CD4-positive, alpha-beta T cell treated with Interleukin-12 subunit alpha and Interleukin-12 subunit beta, for 1 hour (primary cell): ENCODE data around the gene KAT6B.

Source experiments
- DNase-seq: peaks from one replicate; pipeline ENCODE4 v3.0.0-alpha.2; 2020

KAT6B gene

DNA sequence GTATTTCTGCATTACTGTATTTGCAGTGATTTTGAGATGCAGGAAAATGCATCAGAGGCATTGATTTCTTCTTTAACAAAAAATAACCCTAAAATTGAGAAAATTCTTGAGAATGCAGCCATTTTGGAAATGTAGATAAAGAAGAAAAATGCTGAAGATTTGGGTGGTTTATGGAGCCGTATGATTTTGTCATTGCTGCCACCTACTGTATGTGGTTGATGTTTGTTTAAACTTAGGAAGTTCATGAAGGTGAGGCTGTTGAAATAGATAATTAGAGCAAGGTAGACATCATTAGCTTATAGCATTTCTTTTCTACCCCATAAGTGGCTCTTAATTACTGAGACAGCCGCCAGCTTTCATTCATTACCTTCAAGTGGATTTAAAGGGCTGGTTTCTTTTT lies 193.0 kb downstream of the KAT6B start:
- DNase-seq: peak; percentile 41

DNA sequence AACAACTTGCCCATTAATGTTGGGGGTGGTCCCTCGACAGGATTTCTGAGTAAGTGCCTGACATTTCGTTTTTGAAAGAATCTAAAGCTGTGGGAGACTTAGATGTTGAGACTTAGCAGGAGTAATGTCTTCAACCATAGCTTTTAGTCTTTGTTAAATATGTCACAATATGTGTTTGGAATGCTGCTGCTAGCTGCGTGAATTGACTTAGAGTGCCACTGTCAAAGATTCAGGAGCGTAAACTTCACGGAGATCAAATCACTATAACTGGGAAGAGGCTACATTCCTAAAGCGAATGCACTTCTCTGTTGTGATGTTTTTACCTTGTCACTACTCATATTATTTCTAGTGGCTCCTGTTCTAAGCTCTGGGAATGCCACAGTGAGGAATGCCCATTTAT lies 193.8 kb downstream of the KAT6B start:
- DNase-seq: no peak

DNA sequence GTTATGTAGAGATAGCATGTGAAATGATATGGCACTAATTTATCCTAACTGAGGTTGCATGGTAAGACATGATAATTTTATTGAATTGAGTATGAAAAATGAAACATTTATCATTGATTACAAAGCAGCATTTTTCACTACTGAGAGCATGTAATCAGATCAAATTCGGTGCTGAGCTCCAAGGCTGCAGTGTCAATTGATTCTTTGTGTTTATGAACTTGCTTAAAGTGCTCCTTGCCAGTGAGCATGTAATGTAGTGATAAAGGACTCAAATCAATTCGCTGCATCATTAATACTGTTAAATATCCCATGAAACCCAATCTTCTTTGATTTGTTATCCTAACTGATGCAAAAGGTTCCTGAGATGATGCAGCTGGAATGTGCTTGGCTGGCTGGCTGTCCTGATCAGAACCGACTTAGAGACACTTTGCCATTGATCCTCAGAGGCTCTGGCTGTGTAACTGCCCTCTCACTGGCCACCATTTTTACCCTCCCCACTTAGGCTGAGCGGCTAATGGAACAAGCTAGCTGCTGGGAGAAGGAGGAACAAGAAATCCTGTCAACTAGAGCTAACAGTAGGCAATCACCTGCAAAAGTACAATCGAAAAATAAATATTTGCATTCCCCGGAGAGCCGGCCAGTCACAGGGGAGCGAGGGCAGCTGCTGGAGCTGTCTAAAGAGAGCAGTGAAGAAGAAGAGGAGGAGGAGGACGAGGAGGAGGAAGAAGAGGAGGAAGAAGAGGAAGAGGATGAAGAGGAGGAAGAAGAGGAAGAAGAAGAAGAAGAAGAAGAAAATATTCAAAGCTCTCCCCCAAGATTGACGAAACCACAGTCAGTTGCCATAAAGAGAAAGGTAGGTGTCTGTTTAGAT lies 195.2 kb downstream of the KAT6B start:
- no peak for DNase-seq

DNA sequence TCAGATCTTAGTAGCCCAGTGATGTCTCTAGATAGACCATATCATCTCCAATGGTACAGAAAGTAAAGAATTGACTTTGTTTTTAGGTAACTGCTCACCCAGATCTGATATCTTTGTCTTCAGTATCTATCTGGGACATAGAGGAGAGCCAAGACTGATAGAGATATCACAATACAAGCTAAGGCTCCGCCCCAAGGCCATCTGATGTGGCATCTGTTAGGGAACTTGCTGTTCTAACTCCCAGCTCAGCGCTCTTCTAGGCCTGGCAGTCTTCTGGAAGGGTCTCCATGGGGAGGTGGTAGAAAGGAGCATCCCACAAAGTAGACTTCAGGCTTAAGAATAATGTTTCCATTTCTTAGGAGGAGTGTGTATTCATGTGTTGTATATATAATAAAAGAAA lies 196.7 kb downstream of the KAT6B start:
- no peak for DNase-seq

DNA sequence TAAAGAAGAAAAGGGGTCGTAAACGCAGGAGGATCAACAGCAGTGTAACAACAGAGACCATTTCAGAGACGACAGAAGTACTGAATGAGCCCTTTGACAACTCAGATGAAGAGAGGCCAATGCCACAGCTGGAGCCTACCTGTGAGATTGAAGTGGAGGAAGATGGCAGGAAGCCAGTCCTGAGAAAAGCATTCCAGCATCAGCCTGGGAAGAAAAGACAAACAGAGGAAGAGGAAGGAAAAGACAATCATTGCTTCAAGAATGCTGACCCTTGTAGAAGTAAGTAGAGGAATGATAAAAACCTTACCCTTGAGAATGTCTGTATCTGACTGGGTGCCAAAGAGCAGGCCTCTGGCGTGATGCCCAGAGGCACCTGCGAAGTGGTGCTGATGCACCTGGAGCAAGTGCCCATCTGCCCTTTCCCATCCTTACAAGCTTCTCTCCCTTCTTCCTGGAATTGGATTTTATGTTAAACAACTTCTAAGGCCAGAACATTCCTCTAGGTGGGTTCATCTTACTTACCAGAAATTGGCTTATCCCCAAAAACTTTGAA lies 198.6 kb downstream of the KAT6B start:
- no peak for DNase-seq

DNA sequence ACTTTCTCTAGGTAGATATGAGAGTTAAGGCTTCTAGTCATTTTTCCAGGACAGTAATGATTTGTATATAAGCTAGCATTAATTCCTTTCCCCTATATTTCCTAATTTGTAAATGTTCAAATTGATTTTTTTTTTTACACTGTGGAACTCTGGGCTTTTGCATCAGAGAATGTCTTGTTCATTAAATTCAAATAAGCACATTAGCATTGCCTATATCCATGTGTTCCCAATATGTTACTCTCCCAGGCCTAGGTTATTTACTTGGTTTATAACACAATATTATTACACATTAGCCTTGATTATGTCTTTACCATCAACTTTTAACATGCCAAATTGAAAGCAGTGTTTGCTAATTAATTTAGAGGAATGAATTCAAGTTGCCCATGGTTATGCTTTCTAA lies 201.6 kb downstream of the KAT6B start:
- DNase-seq: no peak

DNA sequence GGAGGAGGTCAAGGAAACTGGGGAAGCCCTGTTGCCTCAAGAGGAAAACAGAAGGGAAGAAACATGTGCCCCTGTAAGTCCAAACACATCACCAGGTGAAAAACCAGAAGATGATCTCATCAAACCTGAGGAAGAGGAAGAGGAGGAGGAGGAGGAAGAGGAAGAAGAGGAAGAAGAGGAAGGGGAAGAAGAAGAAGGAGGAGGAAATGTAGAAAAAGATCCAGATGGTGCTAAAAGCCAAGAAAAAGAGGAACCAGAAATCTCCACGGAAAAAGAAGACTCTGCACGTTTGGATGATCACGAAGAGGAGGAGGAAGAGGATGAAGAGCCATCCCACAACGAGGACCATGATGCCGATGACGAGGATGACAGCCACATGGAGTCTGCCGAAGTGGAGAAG lies 202.3 kb downstream of the KAT6B start:
- DNase-seq: no peak

DNA sequence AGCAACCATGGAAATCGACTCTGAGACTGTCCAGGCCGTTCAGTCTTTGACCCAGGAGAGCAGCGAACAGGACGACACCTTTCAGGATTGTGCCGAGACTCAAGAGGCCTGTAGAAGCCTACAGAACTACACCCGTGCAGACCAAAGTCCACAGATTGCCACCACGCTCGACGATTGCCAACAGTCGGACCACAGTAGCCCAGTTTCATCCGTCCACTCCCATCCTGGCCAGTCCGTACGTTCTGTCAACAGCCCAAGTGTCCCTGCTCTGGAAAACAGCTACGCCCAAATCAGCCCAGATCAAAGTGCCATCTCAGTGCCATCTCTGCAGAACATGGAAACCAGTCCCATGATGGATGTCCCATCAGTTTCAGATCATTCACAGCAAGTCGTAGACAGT lies 203.0 kb downstream of the KAT6B start:
- no peak for DNase-seq

DNA sequence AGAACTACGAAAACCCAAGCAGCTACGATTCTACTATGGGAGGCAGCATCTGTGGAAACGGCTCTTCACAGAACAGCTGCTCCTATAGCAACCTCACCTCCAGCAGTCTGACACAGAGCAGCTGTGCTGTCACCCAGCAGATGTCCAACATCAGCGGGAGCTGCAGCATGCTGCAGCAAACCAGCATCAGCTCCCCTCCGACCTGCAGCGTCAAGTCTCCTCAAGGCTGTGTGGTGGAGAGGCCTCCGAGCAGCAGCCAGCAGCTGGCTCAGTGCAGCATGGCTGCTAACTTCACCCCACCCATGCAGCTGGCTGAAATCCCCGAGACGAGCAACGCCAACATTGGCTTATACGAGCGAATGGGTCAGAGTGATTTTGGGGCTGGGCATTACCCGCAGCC lies 203.5 kb downstream of the KAT6B start:
- DNase-seq: no peak

DNA sequence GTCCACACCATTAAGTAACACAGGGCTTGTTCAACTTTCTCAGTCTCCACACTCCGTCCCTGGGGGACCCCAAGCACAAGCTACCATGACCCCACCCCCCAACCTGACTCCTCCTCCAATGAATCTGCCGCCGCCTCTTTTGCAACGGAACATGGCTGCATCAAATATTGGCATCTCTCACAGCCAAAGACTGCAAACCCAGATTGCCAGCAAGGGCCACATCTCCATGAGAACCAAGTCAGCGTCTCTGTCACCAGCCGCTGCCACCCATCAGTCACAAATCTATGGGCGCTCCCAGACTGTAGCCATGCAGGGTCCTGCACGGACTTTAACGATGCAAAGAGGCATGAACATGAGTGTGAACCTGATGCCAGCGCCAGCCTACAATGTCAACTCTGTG lies 204.0 kb downstream of the KAT6B start:
- no peak for DNase-seq

DNA sequence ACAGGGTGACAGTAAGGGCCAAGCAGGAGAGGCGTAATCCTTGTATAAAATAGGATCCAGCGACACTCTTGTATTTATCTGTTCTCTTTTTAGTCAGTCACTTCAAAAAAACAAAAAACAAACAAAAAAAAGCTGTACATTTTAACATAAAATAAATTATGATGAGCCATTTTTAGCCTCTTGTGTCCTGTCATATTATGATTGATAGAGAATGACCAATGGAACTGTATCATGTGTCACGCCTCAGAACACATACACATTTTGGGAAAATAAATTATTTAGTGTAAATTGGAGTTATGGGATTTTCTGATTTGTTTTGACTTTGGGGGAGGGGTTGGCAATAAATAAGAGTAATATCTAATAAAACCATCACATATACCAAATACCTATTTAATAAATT lies 205.7 kb downstream of the KAT6B start:
- DNase-seq: no peak

DNA sequence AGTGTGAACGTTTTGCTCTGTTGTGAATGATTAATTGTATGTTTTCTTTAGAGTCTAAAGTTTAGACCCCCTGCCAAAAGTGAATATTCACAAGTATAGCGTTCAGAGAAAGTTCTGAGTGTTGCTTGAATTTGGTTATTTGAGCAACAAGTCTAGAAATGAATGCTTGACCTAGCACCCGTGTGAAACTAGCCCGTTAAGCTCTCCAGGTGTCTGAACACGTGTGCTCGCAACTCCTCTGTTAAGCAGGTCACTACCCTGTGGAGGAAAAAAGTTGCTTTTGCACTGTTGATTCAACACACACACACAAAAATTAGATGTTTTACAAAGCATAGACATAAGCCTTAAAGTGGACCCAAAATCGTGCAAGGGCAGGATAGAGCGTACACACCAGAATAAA lies 206.4 kb downstream of the KAT6B start:
- DNase-seq: no peak

DNA sequence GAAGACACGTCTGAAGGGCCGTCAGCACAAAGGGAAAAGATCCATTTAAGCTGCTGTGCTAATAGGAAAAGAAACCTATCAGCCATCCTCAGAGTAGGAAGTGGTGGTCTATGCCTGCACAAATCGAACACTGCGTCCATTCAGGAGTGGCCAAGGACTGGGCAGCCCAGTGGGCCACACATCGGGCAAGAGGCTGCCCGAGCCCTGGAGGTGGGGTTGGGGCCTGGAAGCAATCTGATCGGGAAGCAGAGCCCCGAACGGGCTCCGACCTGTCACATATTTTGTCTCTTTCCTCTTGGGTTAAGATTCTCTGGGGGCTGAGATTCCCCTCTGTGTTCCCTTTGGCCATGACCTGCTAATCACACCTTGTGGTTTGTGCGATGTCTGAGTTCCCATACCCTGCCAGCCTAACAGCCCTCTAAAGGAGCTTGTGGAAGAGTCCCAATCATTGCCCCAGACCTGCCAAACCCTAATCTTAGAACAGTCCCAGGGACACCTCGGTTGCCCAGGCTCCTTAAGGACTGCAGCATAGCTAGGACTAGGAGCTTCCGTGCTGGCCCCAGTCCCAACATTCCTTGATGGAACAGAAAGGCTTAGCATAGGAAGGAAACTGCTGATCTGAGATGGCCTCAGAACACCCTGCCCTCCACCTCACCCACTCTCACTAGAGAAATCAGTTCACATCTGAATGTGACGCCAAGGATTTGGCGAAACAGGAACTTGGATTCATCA lies 207.2 kb downstream of the KAT6B start:
- no peak for DNase-seq

DNA sequence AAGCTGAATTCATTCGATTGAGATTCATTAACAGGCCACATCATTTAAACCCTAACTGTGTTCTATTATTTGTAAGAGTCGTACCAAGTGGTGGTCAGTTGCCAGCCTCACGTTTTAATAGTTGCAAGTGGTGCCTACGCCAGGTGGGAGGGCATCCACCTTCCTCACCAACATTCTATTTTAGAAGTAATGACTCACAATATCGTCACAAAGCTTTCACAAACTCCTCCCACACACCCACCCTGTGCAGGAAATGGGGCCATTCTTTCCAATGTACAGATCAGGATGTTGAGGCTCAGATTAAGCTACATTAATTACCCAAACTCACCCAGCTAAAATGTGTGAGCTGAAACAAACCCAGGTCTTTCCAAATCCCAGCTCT lies 207.7 kb downstream of the KAT6B start:
- DNase-seq: no peak

DNA sequence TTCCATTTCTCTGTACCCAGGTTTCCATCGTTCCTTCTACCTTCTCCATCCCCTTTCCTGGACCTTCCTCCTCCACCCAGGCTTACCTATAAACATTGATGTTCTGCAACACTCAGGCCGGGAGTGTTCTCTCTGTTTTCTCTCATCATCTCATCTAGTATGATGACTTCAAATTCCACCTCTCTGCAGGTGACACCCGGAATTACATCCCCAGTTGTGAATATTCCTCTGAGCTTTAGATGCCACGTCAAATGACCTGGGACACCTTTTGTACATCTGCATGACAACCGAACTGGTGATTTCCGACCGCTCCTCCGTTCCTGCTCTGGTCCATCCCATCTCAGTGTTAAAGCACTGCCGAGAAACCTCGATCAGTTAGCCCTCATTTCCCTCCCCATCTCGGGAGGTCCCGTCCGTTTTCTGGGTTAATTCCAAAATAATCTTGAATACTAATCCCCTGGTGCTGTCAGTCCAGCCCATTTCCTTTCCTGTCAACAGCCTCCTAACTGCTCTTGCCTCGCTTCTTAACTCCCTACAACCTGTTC lies 208.4 kb downstream of the KAT6B start:
- DNase-seq: no peak

DNA sequence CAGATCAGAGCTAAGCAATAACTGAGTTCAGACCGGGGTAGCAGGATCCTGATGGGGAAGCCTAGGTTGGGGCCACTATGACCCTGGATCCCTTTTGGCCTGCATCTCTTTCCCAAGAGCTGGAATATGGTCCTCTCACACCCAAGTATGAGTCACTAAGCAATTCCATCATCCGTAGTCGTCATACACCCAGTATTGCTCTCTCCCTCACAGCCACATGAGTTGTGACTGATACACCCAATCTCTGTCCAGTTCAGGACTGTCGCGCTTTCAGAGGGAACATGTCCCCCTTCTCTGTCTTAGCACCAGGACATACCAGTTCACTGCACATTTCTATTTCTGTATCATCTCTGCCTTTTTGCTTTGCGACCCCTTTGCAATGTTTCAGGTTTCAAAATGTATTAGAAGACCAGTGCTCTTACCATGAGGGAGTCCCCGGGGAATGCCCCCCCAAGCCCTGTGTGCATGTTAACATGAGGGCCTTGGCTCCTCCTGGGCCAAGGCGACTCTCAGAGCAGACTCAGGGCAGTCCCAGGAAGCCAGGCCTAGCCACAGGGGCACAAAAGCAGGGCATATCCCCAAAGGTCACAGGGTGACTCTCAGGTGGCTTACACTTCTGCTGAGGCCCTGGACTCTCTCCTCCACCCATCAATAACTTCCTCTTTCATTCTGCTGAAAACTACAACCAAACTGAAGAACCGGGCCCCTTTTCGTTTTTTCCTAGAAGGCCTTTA lies 209.7 kb downstream of the KAT6B start:
- no peak for DNase-seq

DNA sequence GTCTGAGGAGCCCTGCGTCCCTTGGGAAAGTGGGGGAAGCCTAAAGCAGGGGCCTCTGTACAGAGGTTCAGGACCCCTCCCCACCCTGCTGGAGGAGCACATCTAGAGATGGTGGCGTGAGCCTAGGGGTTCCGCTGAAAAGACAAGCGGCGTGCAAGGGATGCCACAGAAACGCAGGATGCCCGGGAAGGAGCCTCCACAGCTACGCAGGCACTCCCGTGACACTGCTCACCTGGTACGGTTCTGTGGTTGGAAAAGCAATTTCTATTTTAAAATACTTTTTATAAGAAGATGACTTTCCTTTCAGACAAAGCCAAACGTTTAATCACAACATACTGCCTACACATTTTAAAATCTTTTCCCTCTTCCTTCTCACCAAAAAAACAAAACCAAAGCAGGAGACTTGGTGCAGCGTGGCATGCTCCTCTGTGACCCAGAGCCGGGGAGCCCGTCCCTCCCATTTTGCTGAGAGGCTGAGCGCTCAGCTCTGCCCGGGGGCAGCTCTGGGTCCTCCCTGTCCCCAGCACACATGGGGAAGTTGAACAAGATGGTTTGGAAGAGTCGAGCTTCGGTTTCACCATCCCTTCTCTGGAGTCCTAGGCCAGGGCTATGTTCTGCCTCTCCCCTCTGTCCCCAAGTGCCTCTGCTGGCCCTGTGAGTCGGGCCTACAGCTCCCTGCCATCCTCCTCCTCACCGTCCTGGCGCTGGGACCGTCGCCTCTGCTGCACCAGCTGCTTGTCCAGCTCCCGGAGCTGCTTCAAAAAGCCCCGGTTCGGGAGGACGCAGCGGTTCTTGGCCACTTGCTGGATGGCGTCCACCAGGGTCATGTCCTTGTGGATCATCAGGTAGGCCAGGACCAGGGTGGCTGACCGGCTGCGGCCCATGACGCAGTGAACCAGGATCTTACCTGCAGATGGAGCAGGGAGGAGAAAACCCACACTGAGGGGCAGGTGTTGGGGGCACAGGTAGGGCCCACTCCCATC lies 211.1 kb downstream of the KAT6B start:
- DNase-seq: no peak

DNA sequence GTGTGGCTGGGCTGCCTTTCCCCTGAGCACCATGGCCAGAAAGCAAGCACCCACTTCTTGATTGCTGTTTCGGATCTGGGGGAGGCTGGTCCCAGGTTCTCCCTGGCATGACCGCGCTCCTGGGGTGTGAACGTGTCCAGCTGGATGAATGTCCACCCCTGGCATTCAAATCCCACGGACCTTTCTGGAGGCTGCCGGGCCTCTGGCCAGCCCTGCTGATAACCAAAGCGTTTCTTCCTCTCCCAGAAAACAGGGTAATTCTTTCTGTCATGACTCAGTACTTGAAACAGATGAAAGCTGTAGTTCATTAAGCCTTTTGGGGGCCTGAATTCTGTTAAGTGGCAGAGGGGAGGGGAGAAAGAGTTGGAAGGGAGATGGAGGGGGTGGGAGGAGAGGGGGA lies 211.9 kb downstream of the KAT6B start:
- DNase-seq: no peak

DNA sequence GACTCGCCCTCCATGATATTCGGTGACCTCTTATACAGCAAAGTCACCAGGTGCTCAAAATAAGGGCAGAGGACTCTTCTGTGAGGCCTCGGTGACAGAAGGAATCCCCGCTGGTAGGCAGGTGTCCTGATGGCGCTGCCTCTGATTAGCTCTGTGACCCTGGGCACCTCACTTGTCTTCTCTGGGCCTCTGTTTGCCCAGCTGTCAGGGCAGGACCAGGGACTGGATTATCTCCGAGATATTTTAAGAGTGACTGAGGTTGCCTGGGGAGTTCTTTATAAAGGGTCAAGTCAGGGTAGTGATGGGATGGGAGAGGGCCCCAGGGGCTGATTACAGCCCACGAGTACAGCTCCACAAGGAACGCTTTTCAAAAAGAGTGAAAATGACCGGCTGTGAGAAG lies 214.2 kb downstream of the KAT6B start:
- DNase-seq: no peak

DNA sequence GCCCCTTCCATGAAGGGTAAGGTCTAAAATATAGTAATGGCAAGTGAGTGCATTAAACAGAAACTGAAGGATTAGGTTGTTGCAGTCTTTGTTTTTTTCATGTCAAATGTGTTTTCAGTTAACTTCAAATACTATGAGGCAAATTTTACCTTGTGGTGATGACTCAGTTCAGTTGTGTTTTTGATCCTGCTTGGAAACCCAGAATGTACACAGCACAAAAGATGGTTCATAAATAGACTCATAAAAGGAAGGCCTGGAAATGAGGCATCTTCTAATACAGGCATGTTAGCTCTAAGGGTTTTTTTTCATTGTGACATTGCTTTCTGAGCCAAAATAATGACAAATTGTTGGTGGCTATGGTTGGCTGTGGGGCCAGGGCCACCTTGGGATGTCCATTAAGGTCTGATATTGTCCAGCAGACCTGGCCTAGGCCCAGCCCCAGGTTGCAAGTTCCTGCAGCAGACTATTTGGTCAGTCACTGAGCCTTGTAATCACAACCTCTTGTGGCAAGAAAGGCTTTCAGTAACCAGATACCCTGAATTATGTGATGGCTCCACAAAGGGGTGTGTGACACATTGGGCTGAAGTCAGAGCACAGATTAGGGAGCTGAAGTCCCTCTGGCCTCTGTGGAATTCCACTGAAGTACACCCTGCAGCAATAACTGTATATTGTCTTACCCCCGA lies 216.0 kb downstream of the KAT6B start:
- no peak for DNase-seq
